Right ventricle myocardium superior (tissue), 1 donor: ENCODE measurements around the gene ULBP1. TPM values are rescaled to one million over a fixed set of nuclear protein-coding genes. Genes with fewer than 3 reads are reported as not detected.
A peak's percentile ranks its signal among the peaks of the same experiment; 100 is the strongest.
"Not testable (repeated sequence)": the region's sequence is repeated elsewhere in the genome, so short reads cannot be mapped to it uniquely, and the experiment has no call there.

Experiments
- ATAC-seq: fragments of 200-7000 bp; cut with Tn5 transposase; one replicate; pipeline ENCODE4 v1.9.1; 2020; ENCODE audit warnings: mild to moderate bottlenecking; ENCODE audit not compliant: poor library complexity
- DNase-seq: peaks from one replicate; pipeline ENCODE4 v3.0.0-alpha.2; 2020
- intact Hi-C: fragments of 100-400 bp; cut with DNase I; formaldehyde crosslinking; loops from one replicate; pipeline ENCODE4 v1.11.2; 2022
- total RNA-seq: library from RNA; stranded (reverse); fragmentation: NEBNext Ultra II Directional; extraction: Animal tissue kit (Norgen Biotek cat#: 25700); gene quantifications from one replicate; pipeline ENCODE4 v1.2.1, GENCODE V29; 2021
- donor health status: DM: no; HTN: yes; CAD: no; lungs with severe emphysema.

Gene ULBP1
- total RNA-seq, 1 donor from 2014 or later, result 0.13 TPM

DNA sequence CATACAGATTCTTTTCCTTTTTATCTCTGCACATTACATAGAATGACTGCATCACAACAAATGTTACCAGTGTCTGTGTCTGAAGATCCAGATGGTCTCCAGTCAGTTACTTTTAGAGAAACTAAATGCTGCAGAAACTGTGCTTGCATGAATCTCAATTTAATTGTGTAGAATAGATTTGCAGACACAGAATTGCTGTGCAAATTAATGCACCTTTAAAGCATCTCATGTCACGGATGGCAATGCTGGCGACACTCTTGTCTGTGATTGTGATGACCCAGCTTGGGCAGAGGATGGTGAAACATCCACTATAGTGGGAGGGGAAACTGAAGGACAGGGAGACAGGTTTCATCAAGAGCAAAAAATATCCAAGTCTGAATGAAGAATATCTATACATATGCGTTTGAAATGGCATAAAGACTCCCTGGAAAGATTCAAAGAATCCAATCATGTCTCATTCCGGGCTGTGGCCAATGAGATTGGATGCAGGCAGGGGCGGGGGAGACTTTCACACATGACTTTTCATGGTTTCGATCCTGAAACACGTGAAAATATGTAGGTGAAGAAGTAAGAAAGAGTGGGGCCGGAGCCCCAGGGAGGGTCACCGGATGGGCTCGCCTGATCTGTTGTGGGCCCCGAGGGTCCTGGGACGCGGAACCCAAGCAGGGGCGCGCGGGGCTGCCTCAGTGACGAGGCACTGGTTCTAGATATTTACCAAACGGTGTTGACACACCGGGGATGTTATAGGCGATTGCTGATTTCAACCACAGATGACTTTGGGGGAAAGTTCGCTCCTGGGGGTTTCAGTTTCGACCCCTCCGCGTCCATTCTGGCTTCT, 50.3 kb downstream of the ULBP1 start:
- ATAC-seq, DNase-seq, intact Hi-C loops: not testable (repeated sequence)

DNA sequence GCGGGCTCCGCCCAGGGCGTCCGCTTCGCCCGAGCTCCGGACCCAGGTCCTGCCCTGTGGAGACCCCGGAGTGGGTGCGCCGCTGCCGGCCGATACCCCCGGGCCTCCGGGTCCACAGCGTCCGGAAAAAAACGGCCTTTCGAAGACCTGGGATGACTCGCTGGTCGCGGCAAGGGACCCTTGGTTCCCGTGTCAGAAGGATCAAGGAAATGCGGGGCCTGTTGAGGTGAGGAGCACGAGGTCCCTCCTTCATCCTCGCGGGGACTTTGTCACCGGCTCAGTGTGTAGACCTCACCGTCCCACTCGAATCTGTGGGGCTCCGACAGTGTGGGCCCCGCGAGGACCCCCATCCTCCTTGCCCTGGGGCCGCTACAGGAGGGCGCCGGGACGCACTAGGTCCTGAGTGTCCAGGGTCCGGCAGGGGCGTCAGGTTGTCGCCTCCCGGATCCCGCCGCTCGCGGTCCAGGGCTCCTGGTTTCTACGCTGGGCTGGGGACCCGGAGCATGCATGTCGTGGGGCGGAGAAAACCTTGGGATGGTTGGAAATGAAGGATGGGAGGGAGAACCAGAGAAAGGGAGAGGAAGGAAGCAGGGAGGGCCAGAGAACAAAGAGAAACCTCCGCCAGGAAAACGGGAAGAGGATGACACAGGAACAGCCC, 51.0 kb downstream of the ULBP1 start:
- DNase-seq, ATAC-seq: not testable (repeated sequence)
- intact Hi-C loops, result loop anchor here (5.0 kb wide), 1 partner anchor 182 kb away; no protein-coding TSS in a partner anchor

DNA sequence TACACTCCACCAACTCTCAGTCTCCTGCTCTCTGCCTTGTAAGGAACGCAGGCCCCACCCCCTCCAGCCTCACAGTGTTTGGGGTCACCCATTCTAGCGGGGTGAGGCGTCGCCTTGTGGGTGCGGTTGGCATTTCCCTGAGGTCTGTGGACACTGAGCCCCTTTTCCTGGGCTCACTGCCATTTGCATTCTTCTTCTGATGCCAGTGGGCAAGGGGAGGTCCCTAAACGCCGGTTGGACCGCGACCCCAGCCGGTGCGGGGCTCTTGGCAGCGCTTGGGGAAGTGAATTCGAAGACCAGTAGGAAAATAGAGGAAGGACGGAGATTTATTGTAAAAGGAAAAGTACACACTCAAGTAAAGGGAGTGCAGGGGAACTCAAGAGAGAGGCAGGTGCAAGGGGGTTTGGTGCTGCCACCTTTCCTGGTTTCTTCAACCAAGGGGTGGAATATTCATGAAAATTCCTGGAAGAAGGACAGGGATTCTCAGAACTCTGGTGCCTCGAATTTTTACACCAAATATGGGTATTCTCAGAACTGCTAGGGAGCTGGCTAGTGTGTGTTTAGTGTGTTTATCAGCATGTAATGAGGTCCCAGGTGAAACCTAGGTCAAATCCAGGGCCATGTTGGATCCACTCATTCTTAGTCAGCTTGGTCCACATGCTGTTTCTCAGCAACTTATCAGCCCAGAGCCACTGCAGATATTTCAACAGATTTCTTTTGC, 51.7 kb downstream of the ULBP1 start:
- ATAC-seq, DNase-seq: not testable (repeated sequence)
- intact Hi-C loops, result loop anchor here (2.0 to 5.0 kb wide), 2 partner anchors 81 to 183 kb away; no protein-coding TSS in a partner anchor

DNA sequence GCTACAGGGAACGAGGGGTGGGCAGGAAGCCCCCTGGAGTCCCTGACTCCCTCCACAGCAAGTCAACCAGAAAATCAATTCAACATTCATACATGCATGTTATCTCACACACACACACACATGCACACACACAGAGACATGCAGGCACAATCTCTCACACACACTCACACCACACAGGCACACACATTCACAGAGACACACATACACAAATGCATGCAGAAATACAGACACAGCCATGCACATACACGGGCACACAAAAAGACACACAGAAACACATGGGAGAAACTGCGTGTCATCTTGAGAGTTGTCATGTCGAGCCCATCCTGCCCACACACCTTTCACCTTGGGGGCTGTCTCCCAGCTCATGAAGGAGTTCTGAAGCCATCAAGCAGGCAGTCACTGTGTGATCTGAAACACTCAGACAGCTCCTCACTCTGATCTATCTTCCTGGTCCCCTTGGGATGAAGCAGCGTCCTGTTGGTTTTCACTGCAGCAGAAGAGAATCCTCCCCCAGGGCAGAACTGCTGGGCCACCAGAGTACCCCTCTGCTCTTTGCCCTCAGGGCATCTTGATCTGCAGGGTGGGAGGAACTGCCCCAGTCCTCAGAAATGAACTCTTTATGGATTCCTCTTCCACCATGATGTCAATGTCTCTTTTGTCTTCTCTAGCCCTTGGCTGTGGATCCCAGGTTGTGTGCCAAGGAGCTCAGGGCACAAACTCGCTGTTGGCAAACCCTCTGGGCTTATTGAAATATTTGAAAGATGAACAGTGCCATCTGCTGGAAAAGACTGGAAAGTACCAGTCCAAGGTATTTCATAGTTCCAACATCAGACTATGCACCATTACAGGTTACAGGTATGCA, 52.8 kb downstream of the ULBP1 start:
- peak; percentile 60 for DNase-seq
- intact Hi-C loops, result loop anchor here (2.0 to 5.0 kb wide), 2 partner anchors 82 to 184 kb away; no protein-coding TSS in a partner anchor
- peak; percentile 89 for ATAC-seq

GRCh38 chr6:150017186-150017521, 53.4 kb downstream of the ULBP1 start:
- DNase-seq, result not testable (repeated sequence)
- intact Hi-C loops, result loop anchor here (2.0 to 5.0 kb wide), 2 partner anchors 82 to 185 kb away; no protein-coding TSS in a partner anchor

DNA sequence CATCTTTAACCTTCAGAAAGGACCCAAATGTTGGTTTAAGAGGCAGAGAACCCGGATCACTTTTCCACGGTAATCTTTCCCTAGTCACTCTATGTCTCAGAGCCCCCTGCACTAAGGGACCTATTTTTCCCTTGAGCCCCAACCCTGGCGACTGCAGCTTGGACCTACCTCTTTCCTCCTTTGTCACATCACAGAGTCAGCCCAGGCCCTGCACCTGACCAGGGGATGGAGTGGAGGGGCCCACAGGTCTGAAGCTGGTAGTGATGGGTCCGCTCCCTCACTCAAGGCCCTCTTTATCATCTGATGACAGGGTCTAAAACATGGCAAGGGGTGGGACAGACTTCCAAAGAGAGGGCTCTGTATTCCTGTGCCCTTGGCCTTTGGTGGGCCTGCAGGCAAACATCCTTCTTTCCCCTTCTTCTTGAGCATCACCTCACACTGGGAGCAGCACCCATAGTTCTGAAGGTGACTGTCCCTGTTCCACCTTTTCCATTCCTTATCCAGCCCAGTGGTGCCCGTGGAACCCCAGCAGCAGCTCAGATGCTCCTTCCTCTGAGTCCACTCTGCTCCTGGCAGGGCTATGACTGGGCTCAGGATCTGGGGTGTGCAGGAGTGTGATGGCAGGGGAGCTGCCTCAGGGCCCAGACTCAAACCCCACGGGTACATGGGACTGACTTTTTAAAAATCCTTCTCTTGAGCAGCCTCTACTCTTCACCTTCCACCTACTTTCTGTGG, 55.3 kb downstream of the ULBP1 start:
- intact Hi-C loops, result loop anchor here (5.0 kb wide), 1 partner anchor 187 kb away; no protein-coding TSS in a partner anchor
- ATAC-seq, result no peak
- DNase-seq, result no peak

More at GRCh38 chr6:150017186-150017521, 53.4 kb downstream of the ULBP1 start:
- ATAC-seq, result not testable (repeated sequence)

DNA sequence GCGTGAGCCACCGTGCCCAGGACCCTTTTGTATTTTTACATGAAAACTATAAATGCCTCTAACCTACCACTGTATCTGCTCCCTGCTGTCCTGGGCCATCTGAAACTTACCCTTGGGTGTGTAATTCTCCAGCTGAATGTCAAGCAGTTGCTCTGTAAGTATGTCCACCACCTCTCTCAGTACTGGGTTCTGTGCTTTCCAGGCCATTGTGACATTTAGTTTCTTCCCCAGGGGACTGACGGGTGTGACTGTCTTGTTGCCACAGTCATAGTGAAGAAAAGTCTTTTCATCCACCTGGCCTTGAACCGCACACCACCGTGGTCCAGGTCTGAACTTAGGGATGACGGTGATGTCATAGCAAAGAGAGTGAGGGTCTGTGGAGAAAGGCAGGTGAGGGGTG, 58.1 kb downstream of the ULBP1 start:
- ATAC-seq, DNase-seq, intact Hi-C loops: not testable (repeated sequence)

Other genes with a start within 250 kb of the ULBP1 start
- 9.1 TPM for gene LATS1, start 245.8 kb upstream of the ULBP1 start, total RNA-seq
- 29.3 TPM for gene NUP43, start 217.4 kb upstream of the ULBP1 start, total RNA-seq
- gene PCMT1, start 214.2 kb upstream of the ULBP1 start, total RNA-seq, result 182 TPM
- gene LRP11, start 99.6 kb upstream of the ULBP1 start, total RNA-seq, result 17.4 TPM
- gene RAET1E, start 65.8 kb upstream of the ULBP1 start, total RNA-seq, result 0.48 TPM
- gene RAET1G, start 40.8 kb upstream of the ULBP1 start, total RNA-seq, result not detected
- gene ULBP2, start 21.9 kb upstream of the ULBP1 start, total RNA-seq, result 0.65 TPM
- gene RAET1L, start 61.6 kb downstream of the ULBP1 start, total RNA-seq, result not detected
- 0.83 TPM for gene ULBP3, start 105.2 kb downstream of the ULBP1 start, total RNA-seq
- 131 TPM for gene PPP1R14C, start 179.1 kb downstream of the ULBP1 start, total RNA-seq